Measurements from ENCODE around the gene CEP164. TPM values are rescaled to one million over a fixed set of nuclear protein-coding genes. Genes with fewer than 3 reads are reported as not detected.

Gene CEP164
- total and polyA plus RNA-seq, 2 of the 8 experiments (the other 6 are each of a cell fraction or from before 2014, with no cell fraction given), result 8.4 to 20.8 TPM

- TF ChIP-seq NRF1 (IDR thresholded peaks at IDR 0.05; ENCODE audit: low read depth, low read length), result no peak
- TF ChIP-seq RFX5 (IDR thresholded peaks at IDR 0.05; ENCODE audit: borderline replicate concordance, low read depth, low read length), result no peak
Measured at GRCh38 chr11:117435326-117435725, 107.7 kb downstream of the CEP164 start (continued).
